GM21367 (cell line): ENCODE results near the gene LRRC61.
"Not testable (repeated sequence)": the region's sequence is repeated elsewhere in the genome, so short reads cannot be mapped to it uniquely, and the experiment has no call there.

Experiments used
- ATAC-seq: cut with Tn5 transposase; IDR thresholded peaks from one replicate; pipeline ENCODE4 v1.9.1; 2021; ENCODE audit not compliant: unreplicated experiment

The LRRC61 gene, protein sequence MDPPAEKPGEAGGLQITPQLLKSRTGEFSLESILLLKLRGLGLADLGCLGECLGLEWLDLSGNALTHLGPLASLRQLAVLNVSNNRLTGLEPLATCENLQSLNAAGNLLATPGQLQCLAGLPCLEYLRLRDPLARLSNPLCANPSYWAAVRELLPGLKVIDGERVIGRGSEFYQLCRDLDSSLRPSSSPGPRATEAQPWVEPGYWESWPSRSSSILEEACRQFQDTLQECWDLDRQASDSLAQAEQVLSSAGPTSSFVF

DNA sequence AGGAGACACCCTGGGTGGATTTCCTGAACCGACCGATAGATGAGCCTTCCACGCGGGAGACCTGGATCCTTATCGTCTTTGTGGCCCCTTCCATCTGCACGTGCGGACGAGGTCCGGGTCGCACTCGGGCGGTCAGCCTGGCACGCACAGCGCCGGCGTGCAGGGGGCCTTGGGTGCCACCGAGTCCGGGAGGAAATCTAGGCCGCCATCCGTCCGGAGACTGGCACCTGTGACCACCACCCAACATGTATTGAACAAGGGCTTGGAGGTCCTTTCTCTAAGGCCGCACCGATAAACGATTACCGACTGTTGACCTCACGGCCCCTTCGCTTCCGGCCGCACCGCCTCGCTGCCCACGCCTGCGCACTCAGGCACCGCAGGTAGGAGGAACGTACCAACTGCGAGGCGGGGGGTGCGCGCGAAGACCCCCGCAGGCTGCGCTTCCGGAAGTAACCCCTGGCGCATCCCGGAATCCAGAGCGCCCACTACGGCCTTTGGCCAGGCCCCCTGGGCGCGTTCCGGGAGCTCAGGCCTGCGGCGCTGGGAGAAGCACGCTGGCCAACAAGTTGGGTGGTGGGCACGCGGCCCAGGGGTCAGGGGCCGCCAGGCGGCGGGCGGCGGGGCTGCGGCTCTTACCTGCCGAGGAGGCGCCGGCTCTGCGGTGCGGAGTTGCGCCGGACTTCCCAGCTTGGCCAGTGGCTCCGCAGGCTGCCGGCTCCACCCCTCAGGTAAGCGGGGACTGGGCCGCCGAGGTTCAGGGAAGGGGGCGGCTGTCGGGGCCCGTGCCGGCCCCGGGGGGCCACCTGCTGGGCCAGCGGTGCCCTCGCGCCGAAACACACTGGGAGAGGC lies at the start of gene LRRC61, which contains the start of gene ACTR3C:
Gene LRRC61, plus strand, starts transcription at position 523 of the 849 bp plus-strand sequence. CDS start 13,507 bp downstream, outside the sequence.
Gene ACTR3C, minus strand, starts transcription at position 713 of the 849 bp plus-strand sequence. CDS start 28,249 bp downstream, outside the sequence.
- peak; percentile 51 for ATAC-seq

DNA sequence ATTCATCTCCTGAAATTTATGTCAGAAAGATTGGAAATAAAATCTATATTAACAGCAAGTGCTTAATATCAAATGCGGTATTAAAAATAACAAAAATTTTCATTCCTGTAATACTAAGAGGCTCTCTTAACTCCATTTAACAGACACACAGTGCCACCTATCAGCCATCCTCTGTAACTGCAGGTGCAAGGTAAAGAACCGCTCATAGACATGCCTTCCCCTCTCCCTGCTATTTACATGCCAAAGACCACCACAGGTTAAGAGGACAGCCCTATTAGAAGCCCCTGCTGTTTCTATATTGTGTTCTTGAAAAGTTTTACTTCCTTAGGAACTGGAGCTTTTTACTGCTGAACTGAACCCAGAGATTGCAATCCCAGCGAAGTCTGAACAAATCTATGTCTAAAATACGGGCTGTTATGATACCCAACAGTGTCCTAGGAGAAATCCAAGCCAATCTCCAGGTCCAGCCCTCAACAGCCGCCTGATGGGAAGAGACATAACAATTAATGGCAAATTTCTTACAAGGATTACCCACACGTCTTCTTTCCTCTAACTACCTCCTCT lies 46.9 kb upstream of the LRRC61 start:
- ATAC-seq: not testable (repeated sequence)

DNA sequence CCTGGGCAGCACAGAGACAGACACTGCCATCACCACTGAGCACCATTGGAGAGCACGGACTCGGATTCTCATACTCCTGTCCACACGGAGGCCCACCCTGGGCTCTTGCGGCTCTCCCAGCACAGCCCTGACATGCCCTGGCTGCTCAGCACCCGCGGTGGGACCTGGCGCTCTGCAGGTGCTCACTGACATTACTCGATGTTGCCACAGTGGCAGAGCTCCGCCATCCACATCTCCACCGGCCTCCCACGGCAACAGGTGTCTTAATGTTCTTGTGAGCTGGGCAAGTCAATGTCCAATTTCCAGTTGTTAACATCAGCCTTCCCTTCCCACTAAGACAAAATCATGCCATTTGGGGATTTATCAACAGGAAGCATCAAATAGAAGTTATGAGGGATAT lies 44.8 kb upstream of the LRRC61 start:
- not testable (repeated sequence) for ATAC-seq

DNA sequence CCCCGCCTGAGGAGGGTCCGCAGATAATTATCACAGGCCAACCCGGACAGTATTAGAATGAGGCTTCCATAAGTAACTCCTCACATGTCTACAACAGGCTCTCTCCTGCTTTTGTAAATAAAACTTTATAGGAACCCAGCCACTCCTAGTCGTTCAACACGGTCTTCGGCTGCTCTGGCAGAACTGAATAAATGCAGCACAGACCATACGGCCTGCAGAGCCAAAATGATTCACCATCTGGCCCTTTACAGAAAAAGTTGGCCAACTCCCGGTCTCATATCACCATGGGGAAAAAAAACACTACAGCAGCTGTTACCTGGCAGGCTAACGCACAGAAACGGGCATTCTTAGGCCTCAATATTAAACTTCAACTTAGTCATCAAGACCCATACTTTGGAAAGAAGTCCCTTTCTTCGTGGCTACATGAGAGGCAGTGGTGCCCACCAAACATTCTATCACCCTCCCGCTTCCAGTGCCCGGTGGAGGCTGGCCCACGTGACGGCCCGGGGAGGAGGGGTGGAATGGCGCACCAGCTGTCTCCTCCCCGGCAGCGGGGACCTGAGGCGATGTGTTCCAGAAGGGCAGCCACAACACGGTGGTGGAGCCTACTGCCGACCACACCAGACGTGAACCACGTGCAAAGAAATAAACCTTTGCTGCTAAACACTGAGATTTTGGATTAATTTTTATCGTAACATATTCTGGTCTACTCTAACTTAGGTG lies 41.3 kb upstream of the LRRC61 start:
- ATAC-seq: not testable (repeated sequence)

DNA sequence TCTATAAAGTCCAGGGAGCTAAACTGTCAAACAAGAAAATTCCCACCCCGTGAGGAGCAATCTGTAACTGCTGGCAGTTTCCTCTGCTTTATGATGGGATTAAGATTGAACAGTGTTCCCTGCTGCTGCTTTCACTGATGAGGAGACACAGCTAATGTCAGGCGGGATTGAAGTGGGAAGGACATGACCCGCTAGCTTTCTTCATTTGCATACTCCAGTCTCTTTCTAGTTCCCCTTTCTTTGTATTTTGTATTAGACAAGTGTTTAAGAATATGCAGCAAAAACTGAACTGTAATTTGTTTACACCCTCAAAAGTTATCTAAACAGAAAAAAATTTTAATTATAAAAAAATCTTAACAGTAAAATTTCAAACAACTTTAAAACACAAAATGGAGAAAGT lies 40.0 kb upstream of the LRRC61 start:
- not testable (repeated sequence) for ATAC-seq

DNA sequence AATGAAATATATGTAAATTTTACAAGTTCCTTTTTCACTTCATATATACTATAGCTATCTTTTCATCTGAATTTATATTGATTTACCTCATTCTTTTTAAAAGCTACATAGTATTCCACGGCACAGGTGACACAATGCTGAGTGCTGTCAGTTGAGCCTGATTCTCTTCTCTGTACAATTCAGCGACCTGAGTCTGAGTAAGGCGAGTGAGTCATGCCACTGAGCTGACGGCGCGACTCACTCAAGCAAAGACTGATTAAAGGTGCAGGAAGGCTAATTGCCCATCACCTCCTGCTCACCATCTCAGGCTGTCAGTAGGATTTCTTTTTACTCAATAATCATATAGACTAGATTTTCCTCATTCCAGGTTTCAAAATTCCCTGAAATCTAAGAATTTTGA lies 39.5 kb upstream of the LRRC61 start:
- not testable (repeated sequence) for ATAC-seq

DNA sequence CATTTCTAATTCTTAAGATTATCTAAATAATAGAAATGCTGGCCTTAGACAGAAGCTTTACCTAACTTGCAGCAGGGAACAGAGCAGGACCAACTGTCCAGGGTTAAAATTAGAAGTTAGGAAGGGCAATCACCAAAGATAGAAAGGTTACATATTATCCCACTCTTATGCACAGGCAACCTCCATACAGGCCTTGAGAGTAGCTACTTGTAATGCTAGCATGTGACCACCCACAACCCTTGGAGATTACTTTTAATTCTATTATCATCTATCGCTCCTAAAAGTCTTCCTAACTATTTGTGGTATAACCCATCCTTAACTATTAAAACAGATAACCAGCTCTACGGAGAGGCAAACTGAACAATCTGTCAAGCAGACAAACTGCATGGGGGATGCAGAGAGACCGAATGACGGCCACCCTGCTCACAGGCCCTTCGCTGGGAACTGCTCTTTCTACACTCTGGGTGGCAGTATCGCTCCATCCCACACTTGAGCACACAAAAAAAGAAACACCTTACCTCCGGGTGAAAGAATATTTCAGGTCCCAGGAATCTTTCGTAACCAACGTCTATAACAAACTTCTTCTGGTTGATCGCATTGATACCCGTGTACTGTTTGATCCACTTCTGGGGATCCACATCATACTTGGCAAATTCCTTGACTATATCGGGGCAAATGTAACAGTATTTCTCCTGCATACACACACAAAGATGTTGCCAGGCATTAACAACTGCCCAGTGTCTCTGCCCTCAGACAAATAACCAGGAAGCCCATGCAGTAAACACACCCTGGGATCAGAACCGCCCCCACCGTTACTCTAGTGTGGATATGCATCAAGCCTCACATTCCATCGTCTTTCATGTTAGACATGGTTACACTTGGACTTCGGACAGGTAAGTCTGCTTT lies 37.1 kb upstream of the LRRC61 start:
- not testable (repeated sequence) for ATAC-seq

DNA sequence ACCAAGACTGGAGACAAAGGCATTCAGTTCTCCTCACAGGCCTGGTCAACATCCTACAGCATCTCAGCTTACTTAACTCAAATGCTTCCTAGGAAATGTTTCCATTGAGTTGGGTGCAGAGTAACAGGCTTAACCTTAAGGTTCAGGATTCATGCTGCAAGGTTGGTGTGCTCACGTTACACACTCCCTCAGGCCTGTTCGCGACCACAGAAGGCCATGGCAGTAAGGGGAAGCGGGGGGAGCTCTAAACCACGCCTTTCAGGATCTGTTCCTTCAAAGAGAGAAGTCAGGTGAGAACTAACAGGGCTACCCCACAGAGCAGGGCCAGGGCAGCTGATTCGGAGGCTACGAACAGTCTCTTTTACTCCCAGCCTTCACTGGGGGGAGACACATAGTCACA lies 35.3 kb upstream of the LRRC61 start:
- not testable (repeated sequence) for ATAC-seq

DNA sequence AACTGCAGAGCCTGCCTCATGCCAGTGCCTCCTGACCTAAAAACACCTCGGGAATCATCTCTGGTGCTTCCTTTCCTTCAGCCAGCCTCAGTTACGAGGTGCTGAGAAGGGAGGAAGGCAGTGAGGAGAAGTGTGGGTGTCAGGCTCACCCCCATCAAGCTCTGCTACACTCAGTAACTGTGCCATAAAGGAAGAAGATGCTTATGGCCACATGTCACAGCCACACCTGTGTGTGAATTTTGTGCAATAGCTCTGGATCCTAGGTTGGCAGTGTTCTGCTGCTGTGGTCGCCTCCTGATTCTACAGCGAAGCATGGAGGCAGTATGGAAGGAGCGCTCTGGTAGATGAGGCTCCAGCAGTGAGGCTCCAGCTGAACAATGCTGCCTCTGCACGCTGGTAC lies 34.3 kb upstream of the LRRC61 start:
- not testable (repeated sequence) for ATAC-seq

DNA sequence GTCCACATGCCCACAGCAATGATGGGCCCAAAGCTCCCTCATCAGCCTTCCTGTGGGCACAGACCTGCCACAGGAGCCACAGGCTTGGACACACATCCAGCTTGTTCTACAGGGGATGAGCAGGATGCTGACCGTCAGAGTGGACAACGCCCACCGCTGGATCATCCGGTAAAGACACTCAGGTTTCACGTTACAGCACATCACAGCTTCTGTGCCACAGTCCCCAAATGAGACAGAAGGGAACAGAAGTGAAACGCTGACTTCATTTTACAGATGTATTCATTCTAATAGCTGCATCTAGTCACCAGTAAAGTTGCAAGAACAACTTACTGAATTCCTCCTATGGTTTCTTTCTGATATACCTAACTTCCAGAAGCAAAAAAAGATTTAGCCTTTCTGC lies 32.8 kb upstream of the LRRC61 start:
- not testable (repeated sequence) for ATAC-seq

DNA sequence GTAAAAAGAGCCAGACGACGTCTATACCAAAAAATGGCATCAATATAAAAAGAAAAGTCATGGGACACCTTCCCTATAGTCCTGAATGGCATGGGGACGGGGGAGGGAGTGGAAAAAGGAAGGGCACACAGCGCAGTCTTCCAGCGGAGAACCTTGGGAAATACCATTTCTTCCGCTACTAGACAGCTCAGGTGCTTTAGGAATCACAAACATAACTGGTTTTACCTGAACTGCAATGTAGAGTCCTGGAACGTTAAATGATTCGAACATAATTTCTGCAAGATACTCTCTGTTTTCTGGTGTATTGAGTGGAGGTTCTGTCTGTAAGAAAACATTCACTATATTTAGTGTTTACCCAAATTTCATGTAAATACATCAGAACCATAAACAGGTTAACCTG lies 28.1 kb upstream of the LRRC61 start:
- ATAC-seq: not testable (repeated sequence)

DNA sequence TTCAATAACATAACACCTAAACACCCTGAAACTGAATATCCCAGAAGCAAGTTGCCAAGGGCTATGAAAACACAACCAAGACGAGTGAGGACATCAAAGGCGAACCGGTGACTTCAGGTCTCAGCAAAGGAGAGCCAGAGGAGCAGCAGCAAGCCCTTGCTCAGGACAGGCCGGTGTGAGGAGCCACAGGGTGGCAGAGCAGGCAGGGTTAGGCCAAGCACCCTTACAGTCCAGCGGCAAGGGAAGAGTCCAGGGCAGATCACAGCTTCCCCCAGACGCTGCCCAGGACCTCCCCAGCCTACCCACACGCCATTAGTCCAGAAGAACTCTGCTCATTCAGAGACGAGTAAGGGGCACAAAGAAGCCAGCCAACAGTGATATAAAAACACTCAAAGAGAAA lies 27.5 kb upstream of the LRRC61 start:
- not testable (repeated sequence) for ATAC-seq

DNA sequence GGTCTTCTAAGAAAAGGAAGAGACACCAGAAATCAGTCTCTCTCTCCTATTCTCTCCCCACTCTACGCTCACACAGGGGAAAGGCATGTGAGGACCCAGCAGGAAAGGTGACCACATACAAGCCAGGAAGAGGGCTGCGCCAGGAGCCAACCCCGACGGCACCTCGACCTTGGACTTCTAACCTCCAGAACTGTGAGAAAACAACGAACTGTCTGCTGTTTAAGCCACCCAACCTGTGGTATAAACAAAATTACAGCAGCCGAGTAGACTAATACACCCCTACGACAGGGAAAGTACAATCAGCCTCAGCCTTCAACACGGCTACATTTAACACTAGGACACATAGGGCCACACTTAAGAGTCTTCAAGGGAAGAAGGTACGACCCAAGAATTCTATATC lies 26.4 kb upstream of the LRRC61 start:
- ATAC-seq: not testable (repeated sequence)

DNA sequence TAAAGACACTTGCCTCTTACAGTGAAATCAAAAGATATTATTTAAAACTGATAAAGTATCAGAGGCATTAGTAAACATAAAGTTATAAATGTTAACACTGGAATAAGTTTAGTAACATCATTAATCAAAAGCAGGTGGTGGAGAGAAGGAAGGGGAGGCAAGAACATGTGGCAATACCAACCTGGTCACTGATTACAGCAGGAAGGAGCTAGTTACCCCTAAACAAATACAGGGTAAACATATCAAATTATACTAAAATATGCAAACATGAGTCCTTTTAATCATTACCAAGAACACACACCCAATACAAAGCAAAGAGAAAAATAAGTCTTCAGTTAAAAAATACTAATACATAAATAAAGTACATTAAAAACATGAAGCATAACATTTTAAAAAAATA lies 25.2 kb upstream of the LRRC61 start:
- ATAC-seq: not testable (repeated sequence)

DNA sequence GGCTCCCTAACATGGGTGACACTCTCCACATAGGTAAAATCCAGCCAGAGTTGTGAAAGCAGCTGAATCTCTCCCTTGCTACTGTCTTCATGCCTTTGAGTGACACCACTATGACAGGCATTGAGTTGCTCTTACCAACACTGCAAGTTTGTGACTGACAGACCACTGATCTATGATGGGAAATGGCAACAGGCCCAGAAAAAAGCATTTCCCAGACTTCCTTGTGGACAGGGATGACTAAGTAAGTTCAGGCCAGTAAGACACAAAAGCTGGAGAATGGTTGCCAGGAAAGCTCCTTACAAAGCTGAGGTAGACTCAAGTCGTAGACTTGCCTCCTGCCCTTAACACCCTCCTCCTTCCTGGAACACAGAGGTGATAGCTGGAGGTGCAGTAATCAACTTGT lies 20.2 kb upstream of the LRRC61 start:
- not testable (repeated sequence) for ATAC-seq

DNA sequence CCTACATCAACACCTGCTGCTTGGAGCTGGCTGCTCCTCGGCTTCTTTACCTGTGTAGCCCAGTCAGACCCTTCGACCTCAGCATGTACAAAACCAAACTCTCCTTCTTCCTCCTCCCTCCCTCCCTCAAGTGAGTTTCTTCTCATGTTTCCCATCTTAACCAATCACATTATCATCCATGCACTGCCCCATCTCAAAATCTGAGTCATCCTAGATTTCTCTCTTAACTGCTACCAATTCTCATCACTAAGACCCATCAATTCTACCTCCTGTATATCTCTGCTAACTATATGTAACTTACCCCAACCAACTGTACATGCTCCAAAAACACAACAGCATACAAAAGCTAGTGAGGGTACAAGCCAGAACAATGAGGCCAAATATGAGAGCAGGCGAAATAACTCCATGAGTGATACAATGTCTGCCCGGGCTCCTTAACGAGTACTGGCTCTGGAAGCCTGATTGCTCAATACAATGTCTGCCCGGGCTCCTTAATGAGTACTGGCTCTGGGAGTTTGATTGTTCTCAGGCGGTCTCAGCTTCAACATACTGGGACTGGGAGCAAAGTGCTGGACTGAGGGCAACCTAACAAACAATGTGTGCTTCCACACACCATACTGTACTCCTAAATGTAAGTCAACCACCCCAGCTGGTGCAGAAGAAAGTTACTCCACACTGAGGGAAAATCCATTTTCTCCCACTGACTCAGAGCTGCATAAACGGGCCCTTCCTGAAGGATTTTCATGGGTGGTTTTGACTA lies 18.5 kb upstream of the LRRC61 start:
- not testable (repeated sequence) for ATAC-seq

DNA sequence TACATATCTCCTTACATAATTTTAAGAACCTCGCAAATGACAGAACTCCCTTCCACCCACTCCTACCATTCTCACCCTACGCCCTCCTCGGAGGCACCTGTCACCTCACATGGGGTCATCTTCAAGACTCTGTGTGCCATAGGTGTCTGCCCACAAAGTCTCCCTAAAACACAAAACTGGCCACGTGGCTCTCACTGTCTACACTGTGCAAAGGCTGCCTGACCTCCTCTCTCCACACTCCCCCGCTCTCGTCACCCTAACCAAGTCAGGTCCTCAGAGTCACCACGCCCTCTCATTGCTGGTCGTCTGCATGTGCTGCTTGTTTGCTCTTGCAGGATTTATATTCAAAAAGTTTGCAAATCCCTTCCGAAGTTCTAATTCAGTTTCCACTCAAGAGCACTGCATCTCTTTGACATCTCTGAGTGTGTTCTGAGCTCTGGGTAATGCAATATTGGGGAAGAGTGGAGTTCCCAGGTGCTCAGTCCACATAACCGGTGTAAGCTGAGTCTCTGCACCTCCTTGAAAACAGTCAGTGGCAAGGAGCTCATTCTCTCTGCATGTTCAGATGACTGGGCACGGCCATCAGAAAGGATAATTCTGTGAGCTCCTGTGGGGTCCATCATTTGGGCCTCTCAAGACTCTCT lies 17.8 kb upstream of the LRRC61 start:
- ATAC-seq: not testable (repeated sequence)

DNA sequence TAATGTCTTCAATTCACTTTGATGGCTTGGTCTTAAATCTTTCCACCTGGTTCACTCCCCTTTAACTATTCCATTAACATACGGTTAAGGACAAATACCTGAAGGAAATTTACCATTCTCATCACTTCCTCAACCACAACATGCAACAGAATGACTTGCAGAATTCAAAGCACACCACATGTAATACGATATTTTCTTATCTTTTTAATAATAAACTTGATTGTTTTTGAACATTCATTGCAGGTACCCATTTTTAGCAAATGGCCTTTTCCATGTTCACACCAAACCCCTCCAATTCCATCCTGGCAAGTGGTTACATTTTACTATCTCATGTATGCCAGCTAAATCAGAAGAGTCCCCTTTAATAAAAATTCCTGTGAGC lies 17.3 kb upstream of the LRRC61 start:
- not testable (repeated sequence) for ATAC-seq

DNA sequence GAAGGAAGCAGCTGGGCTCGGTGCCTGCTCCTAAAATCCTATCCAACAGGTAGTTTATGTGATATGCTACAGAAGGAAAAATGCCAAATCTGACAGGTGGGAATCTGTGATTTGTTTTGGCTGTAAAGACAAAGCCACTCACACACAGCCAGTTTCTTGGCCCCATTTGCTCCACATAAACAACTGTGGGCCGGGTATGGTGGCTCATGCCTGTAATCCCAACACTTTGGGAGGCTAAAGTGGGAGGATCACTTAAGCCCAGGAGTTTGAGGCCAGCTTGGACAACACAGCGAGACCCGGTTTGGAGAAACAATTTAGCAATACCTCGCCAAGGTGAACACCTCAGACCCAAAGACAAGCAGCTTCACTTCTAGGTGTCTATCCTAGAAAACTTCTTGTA lies 16.8 kb upstream of the LRRC61 start:
- ATAC-seq: not testable (repeated sequence)
